NCI-H187 treated with DMSO at 0.1 percent for 48 hours (cell line): ENCODE data around the gene ATXN7.

Source experiments
- DNase-seq: peaks from one replicate; lab custom pipeline; 2025; lab: John Stamatoyannopoulos, UW

Gene ATXN7

GRCh38 chr3:64023861-64024223 lies 160.2 kb downstream of the ATXN7 start:
- no peak for DNase-seq

DNA sequence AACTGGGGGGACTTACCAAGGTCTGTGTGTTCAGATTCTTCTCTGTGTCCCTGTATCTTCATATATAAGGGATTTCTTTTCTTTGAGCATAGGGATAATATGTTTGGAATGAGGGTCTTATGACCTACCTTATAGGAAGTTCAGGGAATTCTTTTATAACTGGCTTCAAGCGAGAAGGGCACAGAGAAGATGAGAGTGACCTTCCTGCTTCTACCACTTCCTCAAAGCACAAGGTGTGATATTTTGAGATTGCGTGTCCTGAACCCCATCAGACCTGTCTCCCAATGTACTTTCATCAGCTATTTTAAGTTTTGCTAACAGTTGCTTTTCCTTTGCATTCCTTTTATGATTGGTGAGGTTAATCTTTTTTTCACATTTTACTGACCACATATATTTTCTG lies 162.7 kb downstream of the ATXN7 start:
- DNase-seq, result no peak

- no peak for DNase-seq
These were observed 164.0 kb downstream of the ATXN7 start for GRCh38 chr3:64027658-64028057.

DNA sequence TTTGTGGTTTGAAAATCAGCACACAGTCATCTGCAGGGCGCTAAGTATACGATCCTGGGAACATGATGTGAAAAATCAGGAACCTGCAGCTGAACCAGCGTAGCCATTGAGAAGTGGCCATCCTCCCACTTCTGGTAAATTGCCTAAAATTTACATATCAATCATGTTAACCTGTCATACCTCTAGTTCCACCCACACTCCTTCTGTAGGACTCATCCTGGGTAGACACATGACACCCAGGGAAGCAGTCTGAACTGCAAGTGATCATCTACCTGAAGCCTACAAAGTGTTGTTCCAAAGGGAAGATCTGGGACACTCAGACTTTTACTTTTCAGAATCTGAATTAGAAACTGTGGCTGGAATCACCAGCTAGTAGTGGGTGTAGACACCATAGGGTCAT lies 165.1 kb downstream of the ATXN7 start:
- no peak for DNase-seq

DNA sequence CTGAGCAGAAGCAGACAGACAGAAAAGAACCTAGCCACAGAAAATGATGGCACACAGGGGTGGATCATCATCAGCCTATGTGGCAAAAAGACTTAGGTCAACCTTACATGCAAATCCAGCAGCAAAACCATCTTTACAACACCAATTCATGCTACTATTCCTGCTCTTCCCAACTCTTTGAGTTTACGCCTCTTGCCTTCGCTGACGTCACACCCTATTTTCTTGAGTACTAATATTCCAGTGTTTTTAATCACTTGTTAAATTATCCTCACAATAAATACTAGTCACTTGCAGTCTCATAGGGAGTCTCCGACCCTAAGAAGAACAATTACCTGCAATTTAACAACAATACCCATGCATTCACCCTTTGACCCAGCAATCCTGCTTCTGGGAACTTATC lies 165.6 kb downstream of the ATXN7 start:
- DNase-seq, result no peak

DNA sequence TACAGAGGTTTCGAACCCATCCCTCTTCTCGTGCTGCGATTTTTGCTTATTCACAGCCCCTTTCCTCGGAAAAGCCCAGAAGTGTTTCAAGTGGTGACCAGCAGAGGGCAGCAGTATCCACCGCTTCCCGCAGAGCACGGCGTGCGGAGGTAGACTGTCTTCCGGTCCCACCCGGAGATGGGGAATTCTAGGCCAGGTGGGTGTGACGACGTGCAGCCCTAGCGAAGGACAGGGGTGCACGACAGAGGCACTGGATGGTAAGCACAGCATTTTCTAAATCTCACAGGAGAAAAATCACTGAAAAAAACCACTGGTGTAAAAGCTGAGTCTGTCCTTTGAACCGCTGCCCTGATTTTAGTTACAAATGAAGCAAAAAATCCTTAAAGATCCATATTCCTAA lies 167.1 kb downstream of the ATXN7 start:
- DNase-seq, result no peak

GRCh38 chr3:64031540-64032508 lies 168.2 kb downstream of the ATXN7 start:
- no peak for DNase-seq

- no peak for DNase-seq
These were observed 169.4 kb downstream of the ATXN7 start for GRCh38 chr3:64033069-64033468.

DNA sequence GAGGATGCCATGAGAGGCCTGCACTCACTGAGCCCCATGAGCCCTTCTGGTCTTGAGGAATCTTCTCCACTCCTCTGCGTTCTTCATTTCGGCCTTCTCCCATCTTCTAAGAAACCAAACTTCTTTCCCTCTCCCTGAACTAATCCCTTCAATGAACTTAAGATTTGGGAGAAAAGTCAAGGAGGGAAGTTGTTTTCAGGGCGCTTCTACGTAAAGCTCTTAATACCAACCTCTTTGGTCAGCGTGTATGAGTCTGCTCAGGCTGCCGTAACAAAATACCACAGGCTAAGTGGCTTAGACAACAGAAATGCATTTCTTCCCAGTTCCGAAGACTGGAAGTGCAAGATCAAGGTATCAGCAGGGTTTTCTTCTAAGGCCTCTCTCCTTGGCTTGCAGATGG lies 173.4 kb downstream of the ATXN7 start:
- DNase-seq, result no peak

DNA sequence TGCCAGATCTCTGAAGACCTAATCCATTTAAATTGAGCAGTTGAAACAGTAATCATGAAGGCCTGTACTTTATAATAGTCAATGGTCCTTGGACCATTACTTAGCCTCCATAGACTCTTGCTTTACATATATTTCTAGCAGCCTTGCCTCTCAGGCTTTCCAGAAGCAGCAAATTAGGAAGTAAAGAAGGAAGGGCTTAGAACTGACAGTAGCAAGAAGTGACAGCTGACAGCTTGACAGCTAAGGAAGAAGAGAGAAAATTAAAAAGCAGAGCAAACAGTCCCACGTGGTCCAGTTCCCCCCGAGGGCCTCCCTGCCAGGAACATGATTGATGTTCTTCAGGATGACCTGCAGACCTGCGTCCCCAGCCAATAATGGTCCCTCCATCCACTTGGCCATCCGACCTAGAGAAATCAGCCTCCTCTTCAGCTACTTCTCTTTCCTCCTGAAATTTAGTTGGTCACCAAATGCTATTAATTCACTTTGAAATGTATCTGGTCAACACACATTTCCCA lies 174.6 kb downstream of the ATXN7 start:
- DNase-seq, result no peak

DNA sequence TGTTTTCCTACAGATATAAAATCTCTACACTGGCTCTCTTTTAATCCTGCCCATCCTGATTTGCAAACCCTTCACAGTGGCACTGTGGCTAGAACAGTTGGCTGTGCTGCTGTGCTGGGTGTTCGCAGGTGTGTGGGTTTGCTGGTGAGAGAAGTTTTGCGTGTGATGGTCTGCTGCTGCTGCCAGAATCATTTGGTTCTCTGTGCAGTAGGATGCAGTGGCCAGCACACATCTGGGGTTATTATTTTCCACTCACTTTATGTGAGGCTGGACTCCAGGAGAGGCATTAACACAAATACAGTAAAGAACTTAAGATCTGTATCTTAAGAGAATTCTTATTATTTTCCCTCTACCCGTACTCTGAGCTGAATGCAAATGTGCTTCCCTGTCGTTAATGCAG lies 175.7 kb downstream of the ATXN7 start:
- no peak for DNase-seq

- no peak for DNase-seq
These were observed 176.5 kb downstream of the ATXN7 start for GRCh38 chr3:64039981-64040733.

DNA sequence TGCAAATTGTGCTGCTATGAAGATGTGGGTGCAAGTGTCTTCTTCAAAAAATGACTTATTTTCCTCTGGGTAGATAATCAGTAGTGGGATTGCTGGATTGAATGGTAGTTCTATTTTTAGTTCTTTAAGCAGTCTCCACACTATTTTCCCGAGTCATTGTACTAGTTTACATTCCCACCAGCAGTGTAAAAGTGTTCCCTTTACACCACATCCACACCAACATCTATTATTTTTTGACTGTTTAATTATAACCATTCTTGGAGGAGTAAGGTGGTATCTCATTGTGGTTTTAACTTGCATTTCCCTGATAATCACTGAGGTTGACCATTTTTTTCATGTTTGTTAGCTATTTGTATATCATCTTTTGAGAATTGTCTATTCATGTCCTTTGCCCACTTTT lies 179.3 kb downstream of the ATXN7 start:
- DNase-seq, result no peak

- DNase-seq, result peak; percentile 11
These were observed 182.9 kb downstream of the ATXN7 start for GRCh38 chr3:64046592-64046991.

GRCh38 chr3:64046996-64047594 lies 183.4 kb downstream of the ATXN7 start:
- no peak for DNase-seq

DNA sequence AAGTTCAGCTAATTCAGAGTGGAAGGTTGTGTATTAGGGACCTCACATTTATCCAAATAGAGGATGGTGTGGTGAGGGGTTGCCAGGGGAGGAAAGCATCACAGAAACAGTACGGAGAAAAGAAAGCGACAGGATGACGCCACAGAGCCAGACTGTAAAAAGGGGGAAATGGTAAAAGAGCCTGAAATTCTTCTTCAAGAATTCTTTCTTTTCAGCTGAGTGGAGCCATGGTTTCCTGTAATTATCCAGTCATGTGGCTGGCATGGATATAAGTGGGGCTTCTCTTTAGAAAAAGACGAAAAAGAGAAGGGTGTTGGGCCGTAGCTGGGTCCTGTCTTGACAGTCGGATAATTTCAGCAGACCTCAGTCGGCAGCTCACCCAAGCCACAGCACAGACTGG lies 184.1 kb downstream of the ATXN7 start:
- DNase-seq, result no peak

GRCh38 chr3:64048631-64049061 lies 185.0 kb downstream of the ATXN7 start:
- no peak for DNase-seq

GRCh38 chr3:64049136-64049535 lies 185.5 kb downstream of the ATXN7 start:
- DNase-seq, result no peak

DNA sequence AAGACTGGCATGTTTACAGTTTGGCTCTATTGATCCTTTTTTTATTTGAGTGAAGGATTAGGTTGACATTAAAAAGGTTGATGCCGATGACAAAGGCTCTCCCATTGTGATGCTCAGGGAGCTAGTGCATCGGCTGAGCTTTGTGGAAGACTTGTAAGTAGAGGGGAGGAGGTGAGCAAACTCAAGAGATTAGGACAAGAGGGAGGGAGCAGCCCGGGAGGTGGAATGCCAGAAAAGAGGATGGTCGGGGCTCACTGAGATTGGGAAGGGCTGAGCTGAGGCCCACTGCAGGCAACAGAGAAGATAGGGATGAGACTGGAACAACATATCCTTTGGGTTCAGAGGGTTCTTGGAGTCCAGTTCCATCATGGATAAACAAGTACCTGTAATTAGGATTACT lies 186.2 kb downstream of the ATXN7 start:
- no peak for DNase-seq
